Ascending aorta (tissue), 2 donors: Measurements from ENCODE around the gene CAMK4. TPM values are rescaled to one million over a fixed set of nuclear protein-coding genes. Genes with fewer than 3 reads are reported as not detected.

Experiments
- DNase-seq, 2 donors: peaks; one replicate each; pipeline ENCODE4 v3.0.0-alpha.2; 2019; ENCODE audit warnings: low spot score in 2 of 2
- H3K27ac ChIP-seq, 2 donors: fragments of 200-600 bp; sonication (generic); one replicate each; pipeline ENCODE4 v1.5.1; 2016 to 2017; ENCODE audit warnings: mild to moderate bottlenecking in 1 of 2
- H3K27me3 ChIP-seq: fragments of 200-600 bp; sonication (generic); one replicate; pipeline ENCODE4 v1.5.1; 2017
- H3K36me3 ChIP-seq, 2 donors: fragments of 200-600 bp; sonication (generic); one replicate each; pipeline ENCODE4 v1.5.1; 2016
- H3K4me1 ChIP-seq, 2 donors: fragments of 200-600 bp; sonication (generic); one replicate each; pipeline ENCODE4 v1.5.1; 2016 to 2017; ENCODE audit warnings: mild to moderate bottlenecking in 1 of 2
- H3K4me3 ChIP-seq, 2 donors: fragments of 200-600 bp; sonication (generic); one replicate each; pipeline ENCODE4 v1.5.1; 2016 to 2017; ENCODE audit warnings: mild to moderate bottlenecking in 1 of 2
- H3K9me3 ChIP-seq, 2 donors: fragments of 200-600 bp; sonication (generic); one replicate each; pipeline ENCODE4 v1.5.1; 2016
- CTCF ChIP-seq, 3 experiments: fragments of 200-600 bp in 2 of 3; fragments of 450-650 bp in 1 of 3; sonication (generic) in 2 of 3; IDR thresholded peaks; one replicate each; pipeline ENCODE4 v1.5.1; 2016 to 2019; ENCODE audit warnings: antibody characterized with exemption in 3 of 3, mild to moderate bottlenecking in 1 of 3, moderate library complexity in 1 of 3
- intact Hi-C: fragments of 100-400 bp; cut with DNase I; formaldehyde crosslinking; loops from one replicate; pipeline ENCODE4 v1.15.1; 2023
- total RNA-seq: library from RNA; depleted of rRNA; stranded (reverse); fragments of >200 nt; gene quantifications from one replicate; pipeline ENCODE4 v1.1.0, GENCODE V29; 2016

Gene CAMK4
- total RNA-seq, 1 donor from 2014 or later, result under 0.01 TPM

- Histone ChIP-seq H3K27ac (no peak overlapping the region), H3K4me3 (no peak overlapping the region), H3K4me1 (no peaks in the 10 kb centered on the region), H3K9me3 (no peaks in the 10 kb centered on the region), H3K36me3 (no peaks in the 10 kb centered on the region), H3K27me3 (no peaks in the 10 kb centered on the region)
- intact Hi-C loops, result no loop called here
- TF ChIP-seq CTCF (IDR thresholded peaks at IDR 0.05), result no peak
- DNase-seq, result no peak
Observed at GRCh38 chr5:111528056-111528455, 303.9 kb downstream of the CAMK4 start.

GRCh38 chr5:111530298-111530740 is 306.1 kb downstream of the CAMK4 start:
- Histone ChIP-seq H3K36me3 (no peaks in the 10 kb centered on the region), H3K4me1 (peaks cover 0 to 2% of the 10 kb centered on the region in 2 donors), H3K4me3 (no peak overlapping the region), H3K27me3 (no peaks in the 10 kb centered on the region), H3K27ac (no peak overlapping the region), H3K9me3 (no peaks in the 10 kb centered on the region)
- no peak for TF ChIP-seq CTCF (IDR thresholded peaks at IDR 0.05)
- intact Hi-C loops, result no loop called here
- peak; percentile 57 to 86 for DNase-seq

- peak overlapping the region in 1 of 2 donors; percentile 6 for H3K27ac ChIP-seq
- H3K9me3 ChIP-seq, result no peaks in the 10 kb centered on the region
- intact Hi-C loops, result loop anchor here (2.0 kb wide), 1 partner anchor 18 kb away; no protein-coding TSS in a partner anchor
- DNase-seq, result no peak
- H3K36me3 ChIP-seq, result no peaks in the 10 kb centered on the region
- TF ChIP-seq CTCF (IDR thresholded peaks at IDR 0.05), result no peak
- H3K4me1 ChIP-seq, result peaks cover 0 to 2% of the 10 kb centered on the region in 2 donors
- no peak overlapping the region for H3K4me3 ChIP-seq
- no peaks in the 10 kb centered on the region for H3K27me3 ChIP-seq
Observed at GRCh38 chr5:111532886-111533582, 308.9 kb downstream of the CAMK4 start.

- Histone ChIP-seq H3K4me1 (peaks cover 0 to 2% of the 10 kb centered on the region in 2 donors), H3K4me3 (no peak overlapping the region), H3K27ac (no peak overlapping the region), H3K9me3 (no peaks in the 10 kb centered on the region), H3K36me3 (no peaks in the 10 kb centered on the region), H3K27me3 (no peaks in the 10 kb centered on the region)
- intact Hi-C loops, result no loop called here
- TF ChIP-seq CTCF (IDR thresholded peaks at IDR 0.05), result no peak
- DNase-seq, result no peak
Observed at GRCh38 chr5:111535879-111536549, 311.8 kb downstream of the CAMK4 start.

GRCh38 chr5:111537141-111538024 is 313.2 kb downstream of the CAMK4 start:
- DNase-seq, result no peak
- no peak for TF ChIP-seq CTCF (IDR thresholded peaks at IDR 0.05)
- intact Hi-C loops, result no loop called here
- H3K9me3 ChIP-seq, result no peaks in the 10 kb centered on the region
- H3K27ac ChIP-seq, result no peak overlapping the region
- no peaks in the 10 kb centered on the region for H3K27me3 ChIP-seq
- no peak overlapping the region for H3K4me3 ChIP-seq
- no peaks in the 10 kb centered on the region for H3K36me3 ChIP-seq
- H3K4me1 ChIP-seq, result peaks cover 0 to 2% of the 10 kb centered on the region in 2 donors

Other genes with a start within 250 kb of the CAMK4 start
- not detected for gene TSLP, start 152.7 kb upstream of the CAMK4 start, total RNA-seq
- gene WDR36, start 132.0 kb upstream of the CAMK4 start, total RNA-seq, result 8.4 TPM